Brain pericyte (primary cell): ENCODE data around the gene NGEF.

ENCODE experiments used
- DNase-seq: peaks from one replicate; pipeline ENCODE4 v3.0.0-alpha.2; 2012; ENCODE audit warnings: low read depth, low spot score

The NGEF gene

GRCh38 chr2:233044974-233045605 lies 32.0 kb upstream of the NGEF start:
- DNase-seq: no peak

- no peak for DNase-seq
Measured at GRCh38 chr2:233042549-233042948, 29.5 kb upstream of the NGEF start.

- no peak for DNase-seq
Measured at GRCh38 chr2:233041722-233042323, 28.8 kb upstream of the NGEF start.

GRCh38 chr2:233040571-233040970 lies 27.5 kb upstream of the NGEF start:
- DNase-seq: no peak

GRCh38 chr2:233039846-233040530 lies 26.9 kb upstream of the NGEF start:
- DNase-seq: no peak

- no peak for DNase-seq
Measured at GRCh38 chr2:233039212-233039845, 26.3 kb upstream of the NGEF start.

- no peak for DNase-seq
Measured at GRCh38 chr2:233037078-233037477, 24.0 kb upstream of the NGEF start.

GRCh38 chr2:233036162-233036838 lies 23.2 kb upstream of the NGEF start:
- DNase-seq: no peak

GRCh38 chr2:233035426-233036161 lies 22.5 kb upstream of the NGEF start:
- DNase-seq: no peak

GRCh38 chr2:233034091-233034882 lies 21.2 kb upstream of the NGEF start:
- no peak for DNase-seq

GRCh38 chr2:233033672-233034071 lies 20.6 kb upstream of the NGEF start:
- no peak for DNase-seq

GRCh38 chr2:233032551-233033320 lies 19.7 kb upstream of the NGEF start, which contains the start of gene NEU2:
NEU2 (plus strand) TSS chr2:233032672; CDS start chr2:233032672, 0 bp downstream.
- DNase-seq: no peak

- DNase-seq: no peak
Measured at GRCh38 chr2:233031556-233032500, 18.8 kb upstream of the NGEF start.

GRCh38 chr2:233029321-233029720 lies 16.3 kb upstream of the NGEF start:
- no peak for DNase-seq

GRCh38 chr2:233026198-233026813 lies 13.2 kb upstream of the NGEF start:
- DNase-seq: no peak

GRCh38 chr2:233025706-233026105 lies 12.7 kb upstream of the NGEF start:
- DNase-seq: no peak

GRCh38 chr2:233023761-233024410 lies 10.8 kb upstream of the NGEF start:
- DNase-seq: no peak
